Stromal cell of bone marrow (primary cell): Measurements from ENCODE around the gene MCM3AP.

Source experiments
- DNase-seq: peaks from one replicate; pipeline ENCODE4 v3.0.0-alpha.2; 2012; ENCODE audit warnings: low read depth

The MCM3AP gene

DNA sequence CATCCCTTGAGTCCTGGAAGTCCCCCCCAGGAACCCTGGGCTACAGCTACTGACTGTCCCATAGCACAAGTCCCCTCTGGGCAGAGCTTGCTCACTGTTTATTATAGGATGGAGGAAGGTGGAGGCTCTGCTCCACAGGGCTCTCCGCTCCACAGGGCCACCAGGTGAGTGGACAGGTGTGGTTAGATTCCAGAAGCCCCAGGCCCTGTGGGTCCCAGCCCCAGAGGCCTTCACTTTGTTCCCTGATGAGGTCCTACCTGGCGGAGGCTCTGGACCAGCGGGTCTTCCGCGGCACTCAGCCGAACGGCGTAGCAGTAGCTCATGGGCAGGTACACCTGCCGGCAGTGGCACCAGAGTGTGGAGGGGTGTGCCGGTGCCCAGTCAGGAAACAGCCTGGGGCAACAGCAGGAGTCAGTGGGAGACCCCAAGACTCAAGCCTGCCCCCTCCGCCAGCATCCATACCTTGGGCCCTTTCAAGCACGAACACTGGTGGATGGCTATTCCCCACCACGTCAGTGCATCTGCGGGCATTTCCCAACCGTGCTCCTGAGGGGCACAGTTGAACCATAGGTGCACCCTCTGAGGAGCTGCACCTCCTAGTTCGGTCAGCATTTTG, 69.2 kb downstream of the MCM3AP start:
- no peak for DNase-seq

DNA sequence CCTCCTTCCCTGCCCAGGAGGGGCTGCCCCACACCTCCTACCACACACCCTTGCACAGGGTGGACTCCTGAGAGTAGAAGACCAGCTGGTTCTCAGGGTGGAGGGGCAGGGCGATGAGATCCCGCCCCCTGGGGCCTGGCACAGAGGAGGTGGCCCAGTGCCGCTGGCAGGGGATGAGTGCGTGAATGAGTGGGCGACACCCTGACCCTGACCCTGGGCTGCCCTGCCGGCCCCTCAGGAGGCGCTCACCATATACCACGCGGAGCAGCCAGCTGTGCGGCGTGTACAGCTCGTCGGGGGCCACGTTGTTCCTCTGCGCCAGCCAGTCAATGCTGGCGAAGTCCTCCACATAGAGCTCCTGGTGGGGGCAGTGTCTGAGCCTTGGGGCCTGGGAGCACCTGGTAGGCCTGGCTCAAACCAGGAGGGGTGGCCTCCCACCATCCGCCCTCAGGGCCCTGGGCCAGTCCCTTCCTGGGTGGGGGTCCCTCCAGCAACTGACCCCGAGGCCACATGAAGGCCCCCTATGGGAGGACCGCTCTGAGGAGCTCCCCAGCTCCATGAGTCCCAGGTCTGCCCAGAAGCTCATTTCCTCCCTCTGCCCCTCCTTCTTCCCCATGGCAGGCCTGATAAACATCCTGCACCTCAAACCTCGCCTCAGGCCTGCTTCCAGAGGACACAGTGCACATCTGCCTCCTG, 69.8 kb downstream of the MCM3AP start:
- no peak for DNase-seq

DNA sequence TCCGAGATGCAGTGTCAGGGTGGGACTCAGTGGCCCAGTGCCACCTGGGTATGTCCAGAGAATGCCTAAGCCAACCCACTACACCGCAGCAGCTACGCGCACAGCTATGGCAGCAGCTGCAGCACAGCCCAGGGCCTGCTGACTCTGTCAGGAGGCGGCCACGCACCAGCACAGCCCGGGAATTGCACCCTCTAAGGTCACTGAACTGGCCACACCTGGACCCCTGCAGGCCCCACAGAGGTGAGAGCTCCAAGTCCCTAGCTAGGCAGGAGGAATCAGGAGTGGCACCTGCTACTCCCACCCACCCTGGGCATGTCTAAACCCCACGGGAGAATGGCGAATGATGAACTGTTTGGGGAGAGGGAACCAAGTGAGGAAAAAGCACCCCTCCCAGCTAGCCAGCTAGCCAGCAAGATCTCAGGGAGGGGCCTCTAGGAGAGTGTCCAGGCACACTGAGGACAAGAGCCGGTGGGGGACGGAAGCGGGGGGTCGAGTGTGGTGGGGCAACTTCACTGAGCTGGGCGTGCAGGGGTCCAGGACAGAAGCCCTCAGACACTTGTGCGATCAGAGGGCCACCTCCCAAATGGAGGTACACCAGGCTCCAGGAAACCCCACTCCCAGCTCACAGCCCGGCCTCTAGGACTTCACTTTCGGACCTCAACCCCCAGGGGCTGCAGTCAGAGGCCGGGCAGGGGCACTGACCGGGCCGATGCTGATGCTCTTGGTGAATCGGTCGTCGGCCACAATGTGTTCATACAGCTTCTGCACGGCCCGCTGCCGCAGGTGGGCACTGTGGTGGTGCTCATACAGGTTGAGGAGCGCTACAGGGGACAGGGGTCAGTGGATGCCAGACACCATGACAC, 70.7 kb downstream of the MCM3AP start:
- DNase-seq = no peak

DNA sequence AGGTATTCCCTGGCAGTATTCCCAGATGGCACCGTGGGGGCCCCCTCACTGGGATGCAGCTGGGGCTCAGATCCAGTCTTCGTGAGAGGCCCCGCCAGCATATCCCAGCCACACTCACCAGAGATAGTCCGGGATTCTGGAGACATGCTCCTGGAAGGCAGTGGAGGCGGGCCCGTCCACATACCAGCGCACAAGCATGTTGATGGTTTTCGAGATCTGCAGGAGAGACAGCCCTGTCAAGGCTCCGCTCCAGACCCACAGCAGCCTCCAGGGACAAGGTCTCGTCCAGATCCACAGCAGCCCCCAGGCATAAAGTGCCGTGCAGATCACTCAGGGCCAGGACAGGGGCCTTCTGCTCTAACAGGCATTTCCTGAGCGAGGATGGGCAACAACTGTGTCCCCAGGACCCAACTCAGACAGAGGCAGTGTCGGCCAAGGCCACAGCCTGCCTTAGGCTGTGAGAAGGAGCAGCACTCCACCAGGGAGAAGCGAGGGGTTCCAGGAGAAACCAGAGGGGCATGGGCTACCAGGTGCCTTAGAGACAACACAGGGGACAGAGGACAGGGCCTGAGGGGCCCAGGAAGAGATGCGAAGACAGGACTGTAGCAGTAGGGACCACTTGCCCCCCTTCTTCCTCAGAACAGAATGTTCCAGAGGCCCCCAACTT, 71.7 kb downstream of the MCM3AP start:
- no peak for DNase-seq

DNA sequence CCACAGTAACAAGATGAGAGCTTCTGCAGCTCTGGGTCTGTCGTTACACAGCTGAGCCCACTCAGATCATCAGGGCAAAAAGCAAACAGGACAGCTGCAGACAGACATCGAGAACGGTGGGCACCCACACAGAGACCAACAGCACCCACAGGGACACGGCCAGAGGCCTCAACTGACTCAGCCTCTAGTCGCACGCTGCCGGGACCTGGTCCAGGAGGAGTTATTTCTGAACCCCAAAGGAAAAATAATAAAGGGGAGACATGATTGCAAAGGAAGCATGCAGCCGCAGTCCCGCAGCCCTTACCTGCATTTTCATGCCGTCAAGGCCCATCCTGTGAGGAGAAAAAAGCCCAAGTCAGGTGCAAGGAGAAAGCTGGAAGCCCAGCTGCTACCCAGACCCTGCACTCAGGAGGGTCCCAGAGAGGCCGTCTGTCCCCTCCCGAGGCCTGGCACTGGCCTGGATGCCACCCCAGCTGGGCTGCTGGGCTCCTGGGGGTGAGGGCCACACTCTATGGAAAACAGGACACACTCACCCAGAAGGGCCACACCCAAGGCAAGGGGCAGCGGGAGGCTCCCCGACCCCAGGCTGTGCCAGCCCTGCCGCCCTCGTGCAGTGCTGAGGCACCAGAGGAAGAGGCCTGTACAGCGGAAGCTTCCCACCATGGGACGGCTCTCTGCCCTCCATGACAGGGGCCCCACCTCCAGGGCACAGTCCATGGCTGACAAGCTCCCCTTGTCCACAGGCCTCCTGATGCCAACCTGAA, 72.5 kb downstream of the MCM3AP start:
- no peak for DNase-seq

DNA sequence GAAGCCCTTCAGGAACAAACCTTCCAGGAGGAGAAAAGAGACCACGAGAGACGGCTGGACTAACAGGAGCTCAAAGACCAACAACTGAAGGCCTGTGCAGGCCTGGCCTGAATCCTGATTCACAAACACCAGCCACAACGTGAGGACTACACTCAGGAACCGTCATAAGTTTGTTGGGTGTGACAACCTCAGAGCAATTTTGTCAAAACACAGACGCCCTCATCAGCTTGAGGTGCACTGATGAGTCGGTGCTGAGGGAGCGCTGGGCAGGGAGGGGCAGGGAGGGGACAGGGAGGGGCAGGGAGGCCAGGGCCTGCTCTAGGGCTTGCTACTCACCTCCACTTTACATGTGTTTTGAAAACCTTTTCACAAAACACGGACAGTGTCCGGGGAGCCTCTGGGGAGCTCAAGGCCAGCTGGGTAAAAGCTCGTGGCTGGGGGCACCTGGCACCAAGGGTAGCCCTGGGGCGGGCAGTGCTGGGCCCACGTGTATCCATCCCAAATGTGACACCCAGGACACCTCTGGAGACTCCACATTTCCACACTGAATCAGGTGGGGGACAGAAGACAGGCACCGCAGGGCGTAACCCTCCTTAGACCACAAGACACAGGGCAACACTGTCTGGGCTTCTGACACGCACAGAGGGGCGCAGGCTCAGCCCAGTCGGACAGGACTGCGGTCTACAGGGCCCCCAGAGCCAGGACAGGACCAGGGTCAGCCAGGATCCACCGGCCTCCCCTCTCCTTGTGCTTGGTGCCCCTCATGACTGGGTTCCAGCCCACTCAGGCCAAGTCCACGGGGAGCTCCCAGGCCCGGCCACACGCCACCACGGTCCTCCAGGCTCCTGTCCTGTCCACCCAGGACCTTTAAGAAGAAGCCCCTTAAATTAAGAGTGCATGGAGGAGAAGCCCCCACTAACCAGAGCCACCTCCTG, 73.4 kb downstream of the MCM3AP start:
- no peak for DNase-seq

DNA sequence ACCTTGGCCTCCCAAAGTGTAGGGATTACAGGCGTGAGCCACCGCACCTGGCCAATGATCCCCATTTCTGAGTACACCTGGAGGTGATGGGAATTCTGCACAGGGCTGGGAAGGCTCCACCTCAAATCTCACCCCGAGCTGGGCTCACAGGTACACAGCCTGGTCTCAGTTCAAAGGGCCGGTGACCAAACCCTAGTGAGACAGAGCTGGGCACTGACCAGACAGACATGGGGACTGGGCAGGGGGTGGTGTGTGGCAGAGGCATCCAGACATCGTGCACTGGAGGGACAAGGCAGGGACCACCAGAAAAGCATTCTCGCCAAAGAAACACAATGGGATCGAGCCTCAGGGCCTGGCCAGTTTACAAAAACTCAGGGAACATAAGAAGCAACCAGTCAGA, 74.0 kb downstream of the MCM3AP start:
- DNase-seq = no peak

DNA sequence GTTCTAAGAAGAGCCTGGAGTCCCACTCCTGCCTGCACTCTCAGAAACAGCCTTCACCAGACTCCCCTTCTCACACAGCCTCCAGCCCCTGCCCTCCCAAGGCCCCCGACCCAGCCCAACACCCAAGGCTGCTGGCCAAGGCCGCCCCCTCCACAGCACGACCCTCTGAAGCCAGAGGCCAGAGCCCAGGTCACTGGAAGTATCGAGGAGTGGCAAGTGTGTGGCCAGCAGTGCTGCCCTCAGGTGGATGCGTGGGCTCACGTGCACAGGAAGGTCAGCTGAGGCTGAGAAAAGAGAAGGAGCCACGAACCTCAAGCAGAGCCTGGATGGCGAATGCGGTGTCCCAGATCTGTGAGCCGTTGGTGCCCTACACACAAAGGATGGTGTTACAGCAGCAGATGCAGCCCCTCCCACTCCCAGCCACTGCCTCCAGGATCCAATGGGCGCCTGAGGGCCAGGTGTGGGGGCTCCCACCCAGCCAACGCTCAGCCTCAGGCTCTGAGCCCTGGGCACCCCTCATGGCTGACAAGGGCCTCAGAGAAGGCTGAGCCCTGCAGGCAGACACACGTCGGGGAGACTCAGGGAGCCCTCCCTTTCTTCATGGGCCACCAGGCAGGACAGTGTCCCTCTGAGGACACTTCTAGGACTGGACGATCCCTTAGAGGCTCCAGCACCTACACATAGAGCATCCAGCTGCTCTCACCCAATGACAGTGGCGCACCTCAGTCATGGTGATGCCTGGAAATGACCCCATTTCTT, 74.9 kb downstream of the MCM3AP start:
- no peak for DNase-seq

DNA sequence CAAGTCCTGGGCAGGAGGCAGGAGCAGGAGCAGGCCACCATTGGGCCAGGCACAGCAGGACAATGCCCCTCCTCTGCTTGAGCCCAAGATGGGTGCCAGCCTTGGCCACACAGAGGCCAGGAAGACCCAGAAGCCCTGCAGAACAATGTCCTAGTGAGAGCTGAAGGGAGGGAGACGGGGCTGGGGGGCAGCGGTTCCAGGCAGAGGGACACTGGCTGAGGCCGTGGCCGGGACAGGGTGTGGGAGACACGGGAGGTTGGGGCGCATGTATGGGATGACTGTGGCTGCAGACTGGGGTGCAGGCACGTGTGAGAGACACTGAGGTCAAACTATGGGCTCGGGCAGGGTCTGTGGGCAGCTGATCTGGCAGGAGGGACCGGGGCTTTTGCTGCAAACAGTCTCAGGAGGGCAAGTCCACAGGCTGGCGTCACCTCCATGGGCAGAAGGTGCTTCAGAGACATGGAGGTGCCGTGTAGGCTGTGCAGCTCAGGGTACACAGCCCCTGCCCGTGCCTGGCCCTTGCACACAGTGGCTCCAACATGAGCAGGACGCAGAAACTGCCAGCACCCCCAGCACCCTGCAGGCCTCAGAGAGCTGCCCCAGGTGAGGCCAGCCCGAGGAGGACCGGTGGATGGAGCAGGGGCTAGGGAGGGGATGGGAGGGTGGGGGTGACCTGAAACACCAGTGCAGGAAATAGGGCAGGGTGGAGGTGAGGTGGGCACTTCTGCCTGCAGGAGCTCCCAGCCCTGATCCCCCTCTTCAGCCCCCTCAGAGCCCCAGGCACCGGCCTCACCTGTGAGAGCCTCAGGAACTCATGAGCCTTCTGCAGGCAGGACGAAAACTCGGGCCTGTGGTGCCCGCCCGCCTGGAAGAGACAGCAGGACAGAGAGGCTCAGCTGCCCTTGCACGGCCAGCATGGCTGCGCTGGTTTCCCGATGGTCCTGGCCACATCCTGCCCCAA, 76.4 kb downstream of the MCM3AP start:
- no peak for DNase-seq

DNA sequence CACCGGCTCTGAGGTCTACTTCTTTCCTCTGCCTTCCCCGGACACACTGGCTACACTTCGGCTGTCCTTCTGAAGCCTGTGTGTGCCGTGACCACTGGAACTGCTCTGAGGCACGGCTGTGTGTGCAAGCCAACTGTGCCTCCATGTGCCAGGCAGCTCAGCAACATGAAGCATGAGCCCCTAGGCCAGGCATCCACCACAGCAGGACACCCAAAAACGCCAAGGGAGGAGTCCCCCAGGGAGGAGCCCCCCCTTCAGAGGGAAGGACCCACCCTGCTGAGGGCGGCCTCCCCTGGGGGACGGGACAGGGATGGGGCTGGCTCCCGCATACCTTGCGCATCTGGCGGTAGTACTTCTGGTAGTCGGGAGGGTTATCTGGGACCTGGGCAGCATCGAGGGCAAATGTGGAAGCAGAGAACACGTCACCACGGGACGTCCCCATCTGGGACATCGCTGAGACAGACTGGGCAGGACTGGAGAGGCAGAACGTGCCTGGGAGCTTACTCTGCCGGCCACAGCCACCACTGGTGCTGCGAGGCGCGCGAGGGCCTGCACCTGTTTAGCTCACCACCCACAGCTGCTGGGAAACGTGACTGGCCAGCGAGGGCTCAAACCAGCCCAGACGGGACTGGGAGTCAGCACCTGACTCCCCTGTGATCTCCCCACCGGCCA, 77.4 kb downstream of the MCM3AP start:
- DNase-seq = no peak

DNA sequence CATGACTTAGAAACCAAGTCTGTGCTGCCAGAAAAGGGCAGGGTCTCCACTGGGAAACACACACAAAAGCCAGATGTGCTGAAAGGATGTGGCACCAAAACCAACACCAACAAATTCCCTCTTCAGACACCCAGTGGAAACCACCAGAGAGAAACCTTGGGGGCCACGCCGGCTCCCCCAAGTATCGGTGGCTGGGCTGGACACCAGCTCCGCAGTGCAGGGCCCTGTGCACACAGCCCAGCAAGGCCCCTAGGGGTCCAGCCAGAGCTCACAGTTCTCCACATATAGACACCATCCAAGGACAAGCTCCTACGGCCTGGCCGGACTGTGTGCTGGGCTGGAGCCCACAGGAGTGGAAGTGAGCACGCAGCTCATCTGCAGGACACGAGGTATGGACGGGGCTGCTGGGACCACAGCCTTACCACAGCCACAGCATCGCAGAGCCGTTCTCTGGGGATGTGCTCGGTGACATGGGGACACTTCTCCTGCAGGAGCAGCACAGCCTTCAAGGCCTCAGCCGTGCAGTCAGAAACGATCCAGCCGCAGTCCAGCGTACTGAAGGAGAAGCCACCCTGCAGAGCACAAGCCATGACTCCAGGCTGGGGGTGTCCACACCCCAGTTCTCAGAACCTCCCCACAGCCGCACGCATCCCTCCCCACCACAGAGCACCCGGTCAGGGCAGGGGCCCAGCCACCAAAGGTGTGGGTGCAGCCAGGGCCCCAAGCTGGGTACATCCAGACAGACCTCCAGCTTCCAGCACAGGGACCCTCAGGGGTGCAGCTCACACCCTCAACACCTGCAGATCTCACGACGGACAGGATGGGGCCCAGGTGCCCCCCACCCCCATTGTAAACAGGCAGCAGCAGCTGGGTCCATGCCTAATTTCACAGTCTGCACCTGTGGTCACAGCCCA, 78.1 kb downstream of the MCM3AP start:
- DNase-seq = no peak

DNA sequence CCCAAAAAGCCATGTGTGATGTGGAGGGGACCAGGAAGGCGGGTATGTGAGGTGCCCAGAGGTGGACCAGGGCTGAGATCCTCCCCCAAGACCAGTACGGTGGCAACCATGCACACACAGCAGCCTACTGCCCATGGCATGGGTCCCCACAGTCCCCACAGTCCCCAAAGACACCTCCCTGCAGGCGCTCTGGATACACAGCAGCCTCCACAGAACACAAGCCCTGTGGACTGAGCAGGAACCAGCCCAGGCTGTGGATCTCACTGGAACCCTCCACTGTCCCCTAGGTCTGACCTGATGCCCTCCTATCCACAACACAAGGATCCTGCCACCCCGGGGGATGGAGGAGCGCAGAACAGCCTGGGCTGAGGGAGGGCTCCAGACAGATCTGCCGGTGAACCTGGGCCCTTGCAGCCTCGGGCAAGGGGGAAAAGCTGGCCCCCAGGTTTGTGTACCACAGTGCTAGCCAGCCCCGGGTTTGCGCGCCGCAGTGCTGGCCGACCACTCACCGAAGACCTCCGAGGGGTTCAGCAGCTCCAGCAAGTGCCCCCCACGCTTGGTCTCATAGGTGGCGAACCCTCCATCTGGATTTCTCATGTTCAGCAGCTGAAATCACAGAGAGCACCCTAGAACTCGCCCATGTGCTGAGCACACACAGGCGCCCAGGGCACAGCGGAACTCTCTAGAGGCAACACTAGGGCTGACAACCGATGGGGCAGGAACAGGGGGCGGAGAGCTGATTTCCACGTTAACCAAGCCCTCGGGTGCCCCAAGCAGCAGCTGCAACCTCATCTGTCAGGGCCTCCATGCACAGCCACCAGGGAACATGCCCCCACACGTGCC, 79.0 kb downstream of the MCM3AP start:
- no peak for DNase-seq

DNA sequence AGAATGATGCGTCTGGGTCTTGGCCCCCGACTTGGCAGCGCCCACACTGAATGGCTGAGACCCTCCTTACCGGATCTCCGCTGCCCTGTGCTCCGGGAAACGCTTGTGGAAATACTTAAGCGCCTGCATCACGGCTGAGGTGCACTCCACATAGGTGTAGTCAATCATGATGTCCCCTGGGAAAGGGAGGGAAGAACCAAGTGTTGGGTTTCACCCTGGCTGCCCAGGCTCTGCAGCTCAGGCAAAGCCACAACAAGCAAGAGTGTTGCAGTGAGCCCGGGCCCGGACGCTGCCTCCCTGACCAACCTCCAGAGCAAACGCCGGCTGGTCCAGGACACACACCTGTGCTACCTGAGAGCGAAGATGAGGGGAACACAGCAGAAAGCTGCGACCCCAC, 79.6 kb downstream of the MCM3AP start:
- no peak for DNase-seq

DNA sequence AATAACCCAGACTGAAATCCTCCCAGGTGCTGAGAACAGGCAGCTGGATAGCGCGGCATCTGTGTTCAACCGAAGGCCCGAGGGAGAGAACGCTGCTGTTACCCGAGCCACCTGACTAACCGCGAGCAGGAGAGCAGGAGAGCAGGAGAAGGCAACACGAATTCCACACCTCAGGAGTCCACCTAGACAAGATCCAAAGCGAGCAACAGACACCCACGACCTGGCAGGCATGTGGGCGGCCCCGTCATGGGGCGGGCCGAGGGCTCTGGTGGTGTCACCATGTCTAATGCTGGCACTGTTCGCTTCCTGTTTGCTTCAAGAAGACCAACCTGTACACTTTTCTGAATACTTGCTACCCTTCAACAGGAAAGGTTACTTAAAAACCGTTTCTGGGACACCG, 80.2 kb downstream of the MCM3AP start:
- DNase-seq = no peak

DNA sequence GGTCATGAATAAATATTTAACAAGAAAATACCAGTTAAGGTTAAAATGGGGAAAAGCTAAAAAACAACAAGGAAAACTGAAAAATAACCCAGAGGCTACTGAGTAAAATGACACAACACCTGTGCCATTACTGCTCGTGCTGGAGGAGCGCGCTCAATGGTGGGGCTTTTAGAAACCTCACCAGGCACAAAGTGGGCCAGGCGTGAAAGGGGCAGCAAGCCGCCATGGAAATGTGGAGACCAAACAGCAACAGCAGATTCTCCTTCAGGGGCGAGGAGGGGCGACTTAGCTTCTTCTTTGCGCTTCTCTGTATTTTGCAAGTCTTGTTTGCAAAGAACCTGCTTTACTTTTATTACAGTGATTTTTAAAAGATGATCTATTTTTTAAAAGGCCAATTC, 82.2 kb downstream of the MCM3AP start:
- DNase-seq = no peak

DNA sequence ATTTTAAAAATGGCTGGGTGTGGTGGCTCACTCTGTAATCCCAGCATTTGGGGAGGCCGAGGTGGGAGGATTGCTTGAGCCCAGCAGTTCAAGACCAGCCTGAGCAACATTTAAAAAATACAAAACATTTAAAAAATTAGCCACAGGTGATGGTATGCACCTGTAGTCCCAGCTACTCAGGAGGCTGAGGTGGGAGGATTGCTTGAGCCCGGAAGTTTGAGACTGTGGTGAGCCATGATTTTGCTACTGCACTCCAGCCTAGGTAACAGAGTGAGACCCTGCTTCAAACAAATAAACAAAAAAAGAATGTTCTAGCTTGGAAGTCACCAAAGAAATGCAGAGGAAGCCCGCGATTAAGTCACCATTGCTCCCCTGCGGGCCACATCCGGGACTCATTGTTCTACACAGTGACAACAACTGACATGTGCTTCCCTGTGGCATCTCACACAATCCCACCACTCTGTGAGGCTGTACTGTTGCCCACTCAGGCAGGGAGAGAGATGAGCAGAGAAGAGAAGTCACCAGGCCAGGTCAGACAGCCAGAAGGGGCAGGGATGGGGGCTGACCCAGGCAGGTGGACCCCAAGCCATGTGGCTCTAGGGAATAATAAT, 82.7 kb downstream of the MCM3AP start:
- DNase-seq = no peak
